ENCODE results near the gene TTC3. TPM values are rescaled to one million over a fixed set of nuclear protein-coding genes. Genes with fewer than 3 reads are reported as not detected.

TTC3 gene
- total RNA-seq, 1 experiment from 2014 or later: 29.0 TPM

- TF ChIP-seq ARID4B (CRISPR knock-in tag; IDR thresholded peaks at IDR 0.05; ENCODE audit: borderline replicate concordance): no peak
- TF ChIP-seq RELA (CRISPR knock-in tag; IDR thresholded peaks at IDR 0.05; ENCODE audit: borderline replicate concordance): no peak
- TF ChIP-seq NR1H2 (CRISPR knock-in tag; IDR thresholded peaks at IDR 0.05): no peak
- TF ChIP-seq OVOL2 (CRISPR knock-in tag; IDR thresholded peaks at IDR 0.05; ENCODE audit: borderline replicate concordance): no peak
- no peak for TF ChIP-seq GRHL2 (CRISPR knock-in tag; IDR thresholded peaks at IDR 0.05; ENCODE audit: insufficient replicate concordance, severe bottlenecking)
- TF ChIP-seq, protein P1, sequence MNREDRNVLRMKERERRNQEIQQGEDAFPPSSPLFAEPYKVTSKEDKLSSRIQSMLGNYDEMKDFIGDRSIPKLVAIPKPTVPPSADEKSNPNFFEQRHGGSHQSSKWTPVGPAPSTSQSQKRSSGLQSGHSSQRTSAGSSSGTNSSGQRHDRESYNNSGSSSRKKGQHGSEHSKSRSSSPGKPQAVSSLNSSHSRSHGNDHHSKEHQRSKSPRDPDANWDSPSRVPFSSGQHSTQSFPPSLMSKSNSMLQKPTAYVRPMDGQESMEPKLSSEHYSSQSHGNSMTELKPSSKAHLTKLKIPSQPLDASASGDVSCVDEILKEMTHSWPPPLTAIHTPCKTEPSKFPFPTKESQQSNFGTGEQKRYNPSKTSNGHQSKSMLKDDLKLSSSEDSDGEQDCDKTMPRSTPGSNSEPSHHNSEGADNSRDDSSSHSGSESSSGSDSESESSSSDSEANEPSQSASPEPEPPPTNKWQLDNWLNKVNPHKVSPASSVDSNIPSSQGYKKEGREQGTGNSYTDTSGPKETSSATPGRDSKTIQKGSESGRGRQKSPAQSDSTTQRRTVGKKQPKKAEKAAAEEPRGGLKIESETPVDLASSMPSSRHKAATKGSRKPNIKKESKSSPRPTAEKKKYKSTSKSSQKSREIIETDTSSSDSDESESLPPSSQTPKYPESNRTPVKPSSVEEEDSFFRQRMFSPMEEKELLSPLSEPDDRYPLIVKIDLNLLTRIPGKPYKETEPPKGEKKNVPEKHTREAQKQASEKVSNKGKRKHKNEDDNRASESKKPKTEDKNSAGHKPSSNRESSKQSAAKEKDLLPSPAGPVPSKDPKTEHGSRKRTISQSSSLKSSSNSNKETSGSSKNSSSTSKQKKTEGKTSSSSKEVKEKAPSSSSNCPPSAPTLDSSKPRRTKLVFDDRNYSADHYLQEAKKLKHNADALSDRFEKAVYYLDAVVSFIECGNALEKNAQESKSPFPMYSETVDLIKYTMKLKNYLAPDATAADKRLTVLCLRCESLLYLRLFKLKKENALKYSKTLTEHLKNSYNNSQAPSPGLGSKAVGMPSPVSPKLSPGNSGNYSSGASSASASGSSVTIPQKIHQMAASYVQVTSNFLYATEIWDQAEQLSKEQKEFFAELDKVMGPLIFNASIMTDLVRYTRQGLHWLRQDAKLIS (CRISPR knock-in tag; IDR thresholded peaks at IDR 0.05; ENCODE audit: borderline replicate concordance): no peak
- no peak for TF ChIP-seq CBFB (CRISPR knock-in tag; IDR thresholded peaks at IDR 0.05; ENCODE audit: low read depth)
Measured at GRCh38 chr21:37224861-37225839, 152.1 kb downstream of the TTC3 start (continued).

GRCh38 chr21:37226041-37226920 is 153.2 kb downstream of the TTC3 start:
- CTCF ChIA-PET: no interaction called here
- no peak overlapping the region for H3K27ac Mint-ChIP-seq
- no peaks in the 10 kb centered on the region for H3K4me1 Mint-ChIP-seq
- peaks cover 6% of the 10 kb centered on the region for H3K27me3 Mint-ChIP-seq (ENCODE audit: low read depth)
- ATAC-seq (no peak), DNase-seq (ENCODE audit: low spot score) (no peak)
- peaks cover 84% of the 10 kb centered on the region for H3K36me3 Mint-ChIP-seq
- no peak overlapping the region for H3K4me3 Mint-ChIP-seq
- H3K9me3 Mint-ChIP-seq: peaks cover 15% of the 10 kb centered on the region
- POLR2A ChIA-PET: no interaction called here
- TF ChIP-seq FOXJ3 (CRISPR knock-in tag; IDR thresholded peaks at IDR 0.05; ENCODE audit: borderline replicate concordance) (no peak), ELF4 (CRISPR knock-in tag; IDR thresholded peaks at IDR 0.05; ENCODE audit: low read depth) (no peak), MLX (CRISPR knock-in tag; IDR thresholded peaks at IDR 0.05) (no peak), MXD4 (CRISPR knock-in tag; IDR thresholded peaks at IDR 0.05; ENCODE audit: borderline replicate concordance) (no peak), ESRRA (CRISPR knock-in tag; IDR thresholded peaks at IDR 0.05; ENCODE audit: borderline replicate concordance) (no peak), ATF1 (CRISPR knock-in tag; IDR thresholded peaks at IDR 0.05) (no peak), EMX1 (CRISPR knock-in tag; IDR thresholded peaks at IDR 0.05) (no peak), E2F5 (CRISPR knock-in tag; IDR thresholded peaks at IDR 0.05) (no peak), E2F4 (CRISPR knock-in tag; IDR thresholded peaks at IDR 0.05; ENCODE audit: borderline replicate concordance, low read depth) (no peak)
- TF ChIP-seq, protein P2, sequence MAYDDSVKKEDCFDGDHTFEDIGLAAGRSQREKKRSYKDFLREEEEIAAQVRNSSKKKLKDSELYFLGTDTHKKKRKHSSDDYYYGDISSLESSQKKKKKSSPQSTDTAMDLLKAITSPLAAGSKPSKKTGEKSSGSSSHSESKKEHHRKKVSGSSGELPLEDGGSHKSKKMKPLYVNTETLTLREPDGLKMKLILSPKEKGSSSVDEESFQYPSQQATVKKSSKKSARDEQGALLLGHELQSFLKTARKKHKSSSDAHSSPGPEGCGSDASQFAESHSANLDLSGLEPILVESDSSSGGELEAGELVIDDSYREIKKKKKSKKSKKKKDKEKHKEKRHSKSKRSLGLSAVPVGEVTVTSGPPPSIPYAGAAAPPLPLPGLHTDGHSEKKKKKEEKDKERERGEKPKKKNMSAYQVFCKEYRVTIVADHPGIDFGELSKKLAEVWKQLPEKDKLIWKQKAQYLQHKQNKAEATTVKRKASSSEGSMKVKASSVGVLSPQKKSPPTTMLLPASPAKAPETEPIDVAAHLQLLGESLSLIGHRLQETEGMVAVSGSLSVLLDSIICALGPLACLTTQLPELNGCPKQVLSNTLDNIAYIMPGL (CRISPR knock-in tag; IDR thresholded peaks at IDR 0.05): no peak

All from WTC11 (cell line).